ENCODE data around the gene ZNF746.

GRCh38 chr7:149459540-149460452 is 37.8 kb downstream of the ZNF746 start:
- no peak for TF ChIP-seq CSDC2 (CRISPR knock-in tag; IDR thresholded peaks at IDR 0.05)
- no peak for TF ChIP-seq BACH2 (CRISPR knock-in tag; IDR thresholded peaks at IDR 0.05; ENCODE audit: borderline replicate concordance)
- TF ChIP-seq ESRRG (CRISPR knock-in tag; IDR thresholded peaks at IDR 0.05), result no peak
- TF ChIP-seq TCF4 (CRISPR knock-in tag; IDR thresholded peaks at IDR 0.05; ENCODE audit: borderline replicate concordance), result no peak
- no peak for TF ChIP-seq ZNF70 (CRISPR knock-in tag; IDR thresholded peaks at IDR 0.05)
- no peak for TF ChIP-seq OSR1 (CRISPR knock-in tag; IDR thresholded peaks at IDR 0.05)

Data from SK-N-SH treated with all-trans-retinoic acid at 6 μM for 48 hours (cell line).